HG03064 (cell line): ENCODE results near the gene RNF220.

Experiments
- ATAC-seq: cut with Tn5 transposase; IDR thresholded peaks from one replicate; pipeline ENCODE4 v1.9.1; 2021; ENCODE audit warnings: low read depth; ENCODE audit not compliant: unreplicated experiment

The RNF220 gene

GRCh38 chr1:44425341-44426082, 20.5 kb downstream of the RNF220 start:
- no peak for ATAC-seq

GRCh38 chr1:44431861-44432260, 26.8 kb downstream of the RNF220 start:
- no peak for ATAC-seq

GRCh38 chr1:44433209-44433608, 28.2 kb downstream of the RNF220 start:
- no peak for ATAC-seq

- ATAC-seq, result no peak
Observed at GRCh38 chr1:44436401-44437106, 31.5 kb downstream of the RNF220 start.

- no peak for ATAC-seq
Observed at GRCh38 chr1:44437107-44437716, 32.2 kb downstream of the RNF220 start.

GRCh38 chr1:44442791-44443190, 37.7 kb downstream of the RNF220 start:
- no peak for ATAC-seq

- no peak for ATAC-seq
Observed at GRCh38 chr1:44447051-44447810, 42.2 kb downstream of the RNF220 start.

- no peak for ATAC-seq
Observed at GRCh38 chr1:44453798-44454349, 48.8 kb downstream of the RNF220 start.

GRCh38 chr1:44454704-44455103, 49.6 kb downstream of the RNF220 start:
- ATAC-seq, result no peak

- ATAC-seq, result no peak
Observed at GRCh38 chr1:44460107-44460882, 55.2 kb downstream of the RNF220 start.

- no peak for ATAC-seq
Observed at GRCh38 chr1:44464361-44464760, 59.3 kb downstream of the RNF220 start.

GRCh38 chr1:44467566-44467965, 62.5 kb downstream of the RNF220 start:
- ATAC-seq, result no peak

GRCh38 chr1:44471911-44472453, 66.9 kb downstream of the RNF220 start:
- ATAC-seq, result no peak

- ATAC-seq, result no peak
Observed at GRCh38 chr1:44472620-44473525, 67.8 kb downstream of the RNF220 start.

- no peak for ATAC-seq
Observed at GRCh38 chr1:44476891-44477290, 71.8 kb downstream of the RNF220 start.

- ATAC-seq, result no peak
Observed at GRCh38 chr1:44481701-44482100, 76.6 kb downstream of the RNF220 start.

- no peak for ATAC-seq
Observed at GRCh38 chr1:44483089-44483874, 78.2 kb downstream of the RNF220 start.

- no peak for ATAC-seq
Observed at GRCh38 chr1:44484155-44484688, 79.2 kb downstream of the RNF220 start.
